KMS-11 (cell line): ENCODE results near the gene MIEN1.
"Not testable (repeated sequence)": the region's sequence is repeated elsewhere in the genome, so short reads cannot be mapped to it uniquely, and the experiment has no call there.

Experiments used
- H2AFZ ChIP-seq: fragments of 200-600 bp; sonication (generic); 2 replicates; pipeline ENCODE4 v1.6.1; 2016; ENCODE audit warnings: antibody characterized with exemption, mixed run types, low read depth
- H3K27ac ChIP-seq: fragments of 200-600 bp; sonication (generic); 2 replicates; pipeline ENCODE4 v1.6.1; 2016; ENCODE audit warnings: mild to moderate bottlenecking, mixed run types
- H3K27me3 ChIP-seq: fragments of 200-600 bp; sonication (generic); 2 replicates; pipeline ENCODE4 v1.6.1; 2017; ENCODE audit warnings: mild to moderate bottlenecking, low read depth, mixed run types, moderate library complexity; ENCODE audit not compliant: insufficient read depth
- H3K36me3 ChIP-seq: fragments of 200-600 bp; sonication (generic); 2 replicates; pipeline ENCODE4 v1.6.1; 2017; ENCODE audit warnings: mild to moderate bottlenecking, mixed run types; ENCODE audit not compliant: insufficient read depth
- H3K4me1 ChIP-seq: fragments of 200-600 bp; sonication (generic); 2 replicates; pipeline ENCODE4 v1.6.1; 2016; ENCODE audit warnings: mild to moderate bottlenecking, low read depth, mixed run types; ENCODE audit not compliant: poor library complexity, severe bottlenecking
- H3K4me2 ChIP-seq: fragments of 200-600 bp; sonication (generic); 2 replicates; pipeline ENCODE4 v1.7.0; 2016; ENCODE audit warnings: mild to moderate bottlenecking, mixed run types
- H3K4me3 ChIP-seq: fragments of 200-600 bp; sonication (generic); IDR thresholded peaks from 2 replicates; pipeline ENCODE4 v1.6.1; 2017; ENCODE audit warnings: low read depth, low read length, mixed read lengths; ENCODE audit not compliant: insufficient read depth
- H3K79me2 ChIP-seq: fragments of 200-600 bp; sonication (generic); 2 replicates; pipeline ENCODE4 v1.6.1; 2016; ENCODE audit warnings: low read depth, mixed run types; ENCODE audit not compliant: insufficient read depth
- H3K9ac ChIP-seq: fragments of 200-600 bp; sonication (generic); 2 replicates; pipeline ENCODE4 v1.6.1; 2016; ENCODE audit warnings: mild to moderate bottlenecking, mixed run types
- H4K20me1 ChIP-seq: fragments of 200-600 bp; sonication (generic); 2 replicates; pipeline ENCODE4 v1.6.1; 2016; ENCODE audit warnings: mild to moderate bottlenecking, mixed run types; ENCODE audit not compliant: insufficient read depth
- CTCF ChIP-seq: fragments of 200-600 bp; sonication (generic); conservative IDR thresholded peaks from 2 replicates; pipeline ENCODE4 v1.6.1; 2017; ENCODE audit warnings: low read depth, mild to moderate bottlenecking, antibody characterized with exemption, low read length, moderate library complexity, mixed read lengths

Gene MIEN1

GRCh38 chr17:39726617-39727016 lies 3.7 kb downstream of the MIEN1 start:
- Histone ChIP-seq H3K79me2 (peaks cover 13% of the 10 kb centered on the region), H2AFZ (no peak overlapping the region), H3K4me3 (no peak overlapping the region), H3K9ac (no peak overlapping the region), H3K27ac (no peak overlapping the region), H4K20me1 (no peaks in the 10 kb centered on the region), H3K4me2 (no peak overlapping the region), H3K27me3 (no peaks in the 10 kb centered on the region), H3K4me1 (peaks cover 15% of the 10 kb centered on the region), H3K36me3 (no peaks in the 10 kb centered on the region)
- TF ChIP-seq CTCF = no peak

GRCh38 chr17:39725923-39726322 lies 4.4 kb downstream of the MIEN1 start:
- not testable (repeated sequence) for H3K27ac ChIP-seq

GRCh38 chr17:39724731-39725130 lies 5.6 kb downstream of the MIEN1 start:
- no peak overlapping the region for H3K27ac ChIP-seq
- H3K4me3 ChIP-seq = no peak overlapping the region
- no peak for TF ChIP-seq CTCF
- no peaks in the 10 kb centered on the region for H3K36me3 ChIP-seq
- peaks cover 7% of the 10 kb centered on the region for H3K4me1 ChIP-seq
- peaks cover 9% of the 10 kb centered on the region for H3K79me2 ChIP-seq
- no peak overlapping the region for H3K4me2 ChIP-seq
- no peak overlapping the region for H2AFZ ChIP-seq
- no peak overlapping the region for H3K9ac ChIP-seq
- no peaks in the 10 kb centered on the region for H3K27me3 ChIP-seq
- no peaks in the 10 kb centered on the region for H4K20me1 ChIP-seq

More at GRCh38 chr17:39725923-39726322, 4.4 kb downstream of the MIEN1 start:
- not testable (repeated sequence) for H3K27me3 ChIP-seq, H3K9ac ChIP-seq, H3K4me3 ChIP-seq, H2AFZ ChIP-seq, H3K4me2 ChIP-seq, H3K36me3 ChIP-seq, H4K20me1 ChIP-seq
- Histone ChIP-seq H3K79me2 (peaks cover 13% of the 10 kb centered on the region), H3K4me1 (peaks cover 11% of the 10 kb centered on the region)

- H3K79me2 ChIP-seq = no peaks in the 10 kb centered on the region
- no peaks in the 10 kb centered on the region for H3K27me3 ChIP-seq
- no peak overlapping the region for H3K4me3 ChIP-seq
- no peak overlapping the region for H3K4me2 ChIP-seq
- H3K36me3 ChIP-seq = no peaks in the 10 kb centered on the region
- no peak overlapping the region for H3K9ac ChIP-seq
- H2AFZ ChIP-seq = no peak overlapping the region
- no peaks in the 10 kb centered on the region for H3K4me1 ChIP-seq
- H4K20me1 ChIP-seq = no peaks in the 10 kb centered on the region
- TF ChIP-seq CTCF = no peak
- H3K27ac ChIP-seq = no peak overlapping the region
Measured at GRCh38 chr17:39722965-39723848, 7.1 kb downstream of the MIEN1 start.

GRCh38 chr17:39722104-39722503 lies 8.2 kb downstream of the MIEN1 start:
- Histone ChIP-seq H3K4me3 (no peak overlapping the region), H3K36me3 (no peaks in the 10 kb centered on the region), H3K79me2 (no peaks in the 10 kb centered on the region), H3K4me1 (no peaks in the 10 kb centered on the region), H3K9ac (no peak overlapping the region), H3K4me2 (no peak overlapping the region), H3K27me3 (no peaks in the 10 kb centered on the region), H4K20me1 (no peaks in the 10 kb centered on the region), H3K27ac (no peak overlapping the region), H2AFZ (no peak overlapping the region)
- TF ChIP-seq CTCF = no peak
